GM19467 (cell line): ENCODE measurements around the gene TMEM30B.

Source experiments
- ATAC-seq: cut with Tn5 transposase; IDR thresholded peaks from one replicate; pipeline ENCODE4 v1.9.1; 2021; ENCODE audit warnings: mild to moderate bottlenecking, moderate library complexity; ENCODE audit not compliant: unreplicated experiment

TMEM30B gene

GRCh38 chr14:61268812-61269211 is 12.3 kb downstream of the TMEM30B start:
- ATAC-seq, result no peak

- ATAC-seq, result no peak
Observed at GRCh38 chr14:61266891-61267740, 14.0 kb downstream of the TMEM30B start.

- ATAC-seq, result no peak
Observed at GRCh38 chr14:61266436-61266835, 14.7 kb downstream of the TMEM30B start.

- no peak for ATAC-seq
Observed at GRCh38 chr14:61264651-61265050, 16.5 kb downstream of the TMEM30B start.

- ATAC-seq, result no peak
Observed at GRCh38 chr14:61264010-61264571, 17.0 kb downstream of the TMEM30B start.

- no peak for ATAC-seq
Observed at GRCh38 chr14:61262082-61262481, 19.1 kb downstream of the TMEM30B start.

- ATAC-seq, result no peak
Observed at GRCh38 chr14:61260939-61261776, 20.0 kb downstream of the TMEM30B start.

- ATAC-seq, result no peak
Observed at GRCh38 chr14:61258985-61259384, 22.2 kb downstream of the TMEM30B start.

- ATAC-seq, result no peak
Observed at GRCh38 chr14:61257469-61258057, 23.6 kb downstream of the TMEM30B start.

GRCh38 chr14:61256826-61257468 is 24.2 kb downstream of the TMEM30B start:
- ATAC-seq, result no peak

GRCh38 chr14:61255968-61256367 is 25.2 kb downstream of the TMEM30B start:
- no peak for ATAC-seq

- no peak for ATAC-seq
Observed at GRCh38 chr14:61254808-61255526, 26.2 kb downstream of the TMEM30B start.

GRCh38 chr14:61253064-61253738 is 27.9 kb downstream of the TMEM30B start:
- no peak for ATAC-seq

- ATAC-seq, result peak; percentile 85
Observed at GRCh38 chr14:61252369-61253063, 28.6 kb downstream of the TMEM30B start.

- no peak for ATAC-seq
Observed at GRCh38 chr14:61250063-61250462, 31.1 kb downstream of the TMEM30B start.

GRCh38 chr14:61247935-61248334 is 33.2 kb downstream of the TMEM30B start:
- ATAC-seq, result no peak

GRCh38 chr14:61246721-61247120 is 34.4 kb downstream of the TMEM30B start:
- ATAC-seq, result no peak

GRCh38 chr14:61244009-61244408 is 37.1 kb downstream of the TMEM30B start:
- ATAC-seq, result no peak

- no peak for ATAC-seq
Observed at GRCh38 chr14:61240206-61240605, 40.9 kb downstream of the TMEM30B start.
